ENCODE results near the gene SLC11A1.

DNA sequence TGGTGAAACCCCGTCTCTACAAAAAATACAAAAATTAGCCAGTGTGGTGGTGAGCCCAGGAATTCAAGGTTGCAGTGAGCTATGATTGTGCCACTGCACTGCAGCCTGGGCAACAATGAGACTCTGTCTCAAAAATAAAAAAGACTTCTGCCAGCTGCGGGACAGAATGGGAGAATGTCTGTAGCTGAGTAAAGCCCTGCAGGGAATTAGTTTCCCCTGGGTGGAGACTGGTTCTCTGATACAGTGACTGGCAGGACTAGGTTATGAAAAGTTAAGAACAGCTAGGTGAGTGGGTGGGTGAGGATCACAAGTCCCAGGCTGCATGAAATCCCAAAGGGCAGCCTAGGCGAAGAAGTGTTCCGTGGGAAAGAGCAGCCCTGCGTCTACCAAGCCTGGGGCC, 39.2 kb upstream of the SLC11A1 start:
- TF ChIP-seq, protein P1, sequence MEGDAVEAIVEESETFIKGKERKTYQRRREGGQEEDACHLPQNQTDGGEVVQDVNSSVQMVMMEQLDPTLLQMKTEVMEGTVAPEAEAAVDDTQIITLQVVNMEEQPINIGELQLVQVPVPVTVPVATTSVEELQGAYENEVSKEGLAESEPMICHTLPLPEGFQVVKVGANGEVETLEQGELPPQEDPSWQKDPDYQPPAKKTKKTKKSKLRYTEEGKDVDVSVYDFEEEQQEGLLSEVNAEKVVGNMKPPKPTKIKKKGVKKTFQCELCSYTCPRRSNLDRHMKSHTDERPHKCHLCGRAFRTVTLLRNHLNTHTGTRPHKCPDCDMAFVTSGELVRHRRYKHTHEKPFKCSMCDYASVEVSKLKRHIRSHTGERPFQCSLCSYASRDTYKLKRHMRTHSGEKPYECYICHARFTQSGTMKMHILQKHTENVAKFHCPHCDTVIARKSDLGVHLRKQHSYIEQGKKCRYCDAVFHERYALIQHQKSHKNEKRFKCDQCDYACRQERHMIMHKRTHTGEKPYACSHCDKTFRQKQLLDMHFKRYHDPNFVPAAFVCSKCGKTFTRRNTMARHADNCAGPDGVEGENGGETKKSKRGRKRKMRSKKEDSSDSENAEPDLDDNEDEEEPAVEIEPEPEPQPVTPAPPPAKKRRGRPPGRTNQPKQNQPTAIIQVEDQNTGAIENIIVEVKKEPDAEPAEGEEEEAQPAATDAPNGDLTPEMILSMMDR (conservative IDR thresholded peaks at IDR 0.05): no peak
- TF ChIP-seq EZH2 (IDR thresholded peaks at IDR 0.05; ENCODE audit: low read depth): no peak
